Rectal smooth muscle tissue (tissue), 1 donor: ENCODE measurements around the gene BPIFB1.

Experiments
- H3K27ac ChIP-seq: one replicate; pipeline ENCODE4 v1.7.0; 2013; ENCODE audit warnings: low read depth, low read length, inconsistent platforms
- H3K27me3 ChIP-seq: one replicate; pipeline ENCODE4 v1.7.0; 2013; ENCODE audit warnings: low read length; ENCODE audit not compliant: control insufficient read depth, insufficient read depth
- H3K36me3 ChIP-seq: one replicate; pipeline ENCODE4 v1.7.0; 2013; ENCODE audit warnings: low read length; ENCODE audit not compliant: control insufficient read depth, insufficient read depth
- H3K4me1 ChIP-seq: one replicate; pipeline ENCODE4 v1.7.0; 2013; ENCODE audit warnings: low read length; ENCODE audit not compliant: control insufficient read depth, insufficient read depth
- H3K4me3 ChIP-seq: one replicate; pipeline ENCODE4 v1.7.0; 2013; ENCODE audit warnings: low read length
- H3K9ac ChIP-seq: one replicate; pipeline ENCODE4 v1.7.0; 2013; ENCODE audit warnings: low read length

The BPIFB1 gene

GRCh38 chr20:33282991-33283555, at the start of gene BPIFB1:
BPIFB1 (plus strand) TSS chr20:33283214; CDS start chr20:33286074, 2,860 bp downstream.
- Histone ChIP-seq H3K4me1 (no peaks in the 10 kb centered on the region), H3K27me3 (peaks cover 3% of the 10 kb centered on the region), H3K27ac (no peak within 1 kb of the TSS), H3K4me3 (no peak within 1 kb of the TSS), H3K36me3 (no peaks in the 10 kb centered on the region), H3K9ac (no peak within 1 kb of the TSS)

- Histone ChIP-seq H3K27me3 (no peaks in the 10 kb centered on the region), H3K27ac (no peak overlapping the region), H3K4me3 (no peak overlapping the region), H3K36me3 (no peaks in the 10 kb centered on the region), H3K9ac (no peak overlapping the region), H3K4me1 (no peaks in the 10 kb centered on the region)
Measured at GRCh38 chr20:33234050-33234449, 49.0 kb upstream of the BPIFB1 start.

GRCh38 chr20:33235696-33236095, 47.3 kb upstream of the BPIFB1 start, which contains the start of gene BPIFA1:
BPIFA1 (plus strand) TSS chr20:33235996; CDS start chr20:33237712, 1,716 bp downstream.
- Histone ChIP-seq H3K27me3 (no peaks in the 10 kb centered on the region), H3K4me3 (no peak within 1 kb of the TSS), H3K4me1 (no peaks in the 10 kb centered on the region), H3K27ac (no peak within 1 kb of the TSS), H3K36me3 (no peaks in the 10 kb centered on the region), H3K9ac (no peak within 1 kb of the TSS)

- no peak overlapping the region for H3K9ac ChIP-seq
- no peak overlapping the region for H3K4me3 ChIP-seq
- no peak overlapping the region for H3K27ac ChIP-seq
- no peaks in the 10 kb centered on the region for H3K4me1 ChIP-seq
- no peaks in the 10 kb centered on the region for H3K27me3 ChIP-seq
- no peaks in the 10 kb centered on the region for H3K36me3 ChIP-seq
Measured at GRCh38 chr20:33236351-33236750, 46.7 kb upstream of the BPIFB1 start.

GRCh38 chr20:33237989-33238388, 45.0 kb upstream of the BPIFB1 start:
- no peaks in the 10 kb centered on the region for H3K4me1 ChIP-seq
- H3K4me3 ChIP-seq: no peak overlapping the region
- H3K36me3 ChIP-seq: no peaks in the 10 kb centered on the region
- H3K9ac ChIP-seq: no peak overlapping the region
- H3K27ac ChIP-seq: no peak overlapping the region
- no peaks in the 10 kb centered on the region for H3K27me3 ChIP-seq

GRCh38 chr20:33239418-33239817, 43.6 kb upstream of the BPIFB1 start:
- Histone ChIP-seq H3K27me3 (no peaks in the 10 kb centered on the region), H3K9ac (no peak overlapping the region), H3K36me3 (no peaks in the 10 kb centered on the region), H3K4me3 (no peak overlapping the region), H3K27ac (no peak overlapping the region), H3K4me1 (no peaks in the 10 kb centered on the region)

- H3K9ac ChIP-seq: no peak overlapping the region
- H3K4me1 ChIP-seq: no peaks in the 10 kb centered on the region
- no peak overlapping the region for H3K27ac ChIP-seq
- no peaks in the 10 kb centered on the region for H3K27me3 ChIP-seq
- no peaks in the 10 kb centered on the region for H3K36me3 ChIP-seq
- no peak overlapping the region for H3K4me3 ChIP-seq
Measured at GRCh38 chr20:33239979-33240736, 42.9 kb upstream of the BPIFB1 start.

- H3K27ac ChIP-seq: no peak overlapping the region
- no peak overlapping the region for H3K9ac ChIP-seq
- no peaks in the 10 kb centered on the region for H3K4me1 ChIP-seq
- no peaks in the 10 kb centered on the region for H3K27me3 ChIP-seq
- no peak overlapping the region for H3K4me3 ChIP-seq
- no peaks in the 10 kb centered on the region for H3K36me3 ChIP-seq
Measured at GRCh38 chr20:33240923-33241322, 42.1 kb upstream of the BPIFB1 start.

GRCh38 chr20:33242319-33243100, 40.5 kb upstream of the BPIFB1 start:
- Histone ChIP-seq H3K27me3 (no peaks in the 10 kb centered on the region), H3K4me3 (no peak overlapping the region), H3K9ac (no peak overlapping the region), H3K27ac (no peak overlapping the region), H3K36me3 (no peaks in the 10 kb centered on the region), H3K4me1 (no peaks in the 10 kb centered on the region)

GRCh38 chr20:33246077-33246476, 36.9 kb upstream of the BPIFB1 start:
- Histone ChIP-seq H3K27ac (no peak overlapping the region), H3K4me1 (no peaks in the 10 kb centered on the region), H3K4me3 (no peak overlapping the region), H3K27me3 (no peaks in the 10 kb centered on the region), H3K9ac (no peak overlapping the region), H3K36me3 (no peaks in the 10 kb centered on the region)

GRCh38 chr20:33249456-33249855, 33.6 kb upstream of the BPIFB1 start:
- no peak overlapping the region for H3K4me3 ChIP-seq
- H3K27me3 ChIP-seq: no peaks in the 10 kb centered on the region
- H3K27ac ChIP-seq: no peak overlapping the region
- H3K36me3 ChIP-seq: no peaks in the 10 kb centered on the region
- no peak overlapping the region for H3K9ac ChIP-seq
- H3K4me1 ChIP-seq: no peaks in the 10 kb centered on the region

GRCh38 chr20:33250666-33251065, 32.3 kb upstream of the BPIFB1 start:
- no peaks in the 10 kb centered on the region for H3K27me3 ChIP-seq
- H3K36me3 ChIP-seq: no peaks in the 10 kb centered on the region
- no peak overlapping the region for H3K27ac ChIP-seq
- H3K4me1 ChIP-seq: no peaks in the 10 kb centered on the region
- H3K4me3 ChIP-seq: no peak overlapping the region
- H3K9ac ChIP-seq: no peak overlapping the region
